ENCODE measurements around the gene PHF3.

PHF3 gene

GRCh38 chr6:63652980-63653379 is 17.4 kb downstream of the PHF3 start:
- in situ Hi-C loops (cut with MboI; ENCODE audit: low sequenced_read_pairs, unreplicated experiment) = no loop called here
- no peak for DNase-seq (ENCODE audit: low spot score)
- no peak for TF ChIP-seq CTCF (IDR thresholded peaks at IDR 0.05; ENCODE audit: borderline replicate concordance, control extremely low read depth, extremely low read depth, insufficient read depth, missing control alignments)

GRCh38 chr6:63660757-63661156 is 25.2 kb downstream of the PHF3 start:
- in situ Hi-C loops (cut with MboI; ENCODE audit: low sequenced_read_pairs, unreplicated experiment) = no loop called here
- TF ChIP-seq CTCF (IDR thresholded peaks at IDR 0.05; ENCODE audit: borderline replicate concordance, control extremely low read depth, extremely low read depth, insufficient read depth, missing control alignments) = no peak

GRCh38 chr6:63661769-63662168 is 26.2 kb downstream of the PHF3 start:
- in situ Hi-C loops (cut with MboI; ENCODE audit: low sequenced_read_pairs, unreplicated experiment) = no loop called here
- DNase-seq (ENCODE audit: low spot score) = no peak
- no peak for TF ChIP-seq CTCF (IDR thresholded peaks at IDR 0.05; ENCODE audit: borderline replicate concordance, control extremely low read depth, extremely low read depth, insufficient read depth, missing control alignments)

More at GRCh38 chr6:63660757-63661156, 25.2 kb downstream of the PHF3 start:
- DNase-seq (ENCODE audit: low spot score) = no peak

- DNase-seq (ENCODE audit: low spot score) = no peak
- no peak for TF ChIP-seq CTCF (IDR thresholded peaks at IDR 0.05; ENCODE audit: borderline replicate concordance, control extremely low read depth, extremely low read depth, insufficient read depth, missing control alignments)
Measured at GRCh38 chr6:63663147-63663955, 27.7 kb downstream of the PHF3 start.

DNA sequence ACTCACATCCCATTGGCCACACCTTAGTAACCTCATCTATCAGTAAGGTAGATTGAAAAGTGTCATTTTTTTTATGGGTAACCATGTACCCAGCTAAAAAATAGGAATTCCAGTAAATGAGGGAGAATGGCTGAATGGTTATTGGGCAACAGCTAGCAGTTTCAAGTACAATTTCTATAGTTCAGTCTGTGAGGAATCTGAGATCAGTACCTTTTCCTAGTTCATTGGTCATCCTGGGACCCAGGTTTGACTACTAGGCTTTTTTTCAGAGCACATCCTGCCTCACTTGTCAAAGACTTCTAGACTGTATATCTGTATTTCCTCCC is 28.3 kb downstream of the PHF3 start:
- no peak for TF ChIP-seq CTCF (IDR thresholded peaks at IDR 0.05; ENCODE audit: borderline replicate concordance, control extremely low read depth, extremely low read depth, insufficient read depth, missing control alignments)
- in situ Hi-C loops (cut with MboI; ENCODE audit: low sequenced_read_pairs, unreplicated experiment) = no loop called here

More at GRCh38 chr6:63663147-63663955, 27.7 kb downstream of the PHF3 start:
- in situ Hi-C loops (cut with MboI; ENCODE audit: low sequenced_read_pairs, unreplicated experiment) = no loop called here

GRCh38 chr6:63671098-63671754 is 35.6 kb downstream of the PHF3 start:
- no peak for TF ChIP-seq CTCF (IDR thresholded peaks at IDR 0.05; ENCODE audit: borderline replicate concordance, control extremely low read depth, extremely low read depth, insufficient read depth, missing control alignments)
- no peak for DNase-seq (ENCODE audit: low spot score)
- in situ Hi-C loops (cut with MboI; ENCODE audit: low sequenced_read_pairs, unreplicated experiment) = no loop called here

More for the DNA sequence above, 28.3 kb downstream of the PHF3 start:
- no peak for DNase-seq (ENCODE audit: low spot score)

All from GM13976 (cell line).